ENCODE results near the gene PCDHGB5.
"Not testable (repeated sequence)": the region's sequence is repeated elsewhere in the genome, so short reads cannot be mapped to it uniquely, and the experiment has no call there.

The PCDHGB5 gene

DNA sequence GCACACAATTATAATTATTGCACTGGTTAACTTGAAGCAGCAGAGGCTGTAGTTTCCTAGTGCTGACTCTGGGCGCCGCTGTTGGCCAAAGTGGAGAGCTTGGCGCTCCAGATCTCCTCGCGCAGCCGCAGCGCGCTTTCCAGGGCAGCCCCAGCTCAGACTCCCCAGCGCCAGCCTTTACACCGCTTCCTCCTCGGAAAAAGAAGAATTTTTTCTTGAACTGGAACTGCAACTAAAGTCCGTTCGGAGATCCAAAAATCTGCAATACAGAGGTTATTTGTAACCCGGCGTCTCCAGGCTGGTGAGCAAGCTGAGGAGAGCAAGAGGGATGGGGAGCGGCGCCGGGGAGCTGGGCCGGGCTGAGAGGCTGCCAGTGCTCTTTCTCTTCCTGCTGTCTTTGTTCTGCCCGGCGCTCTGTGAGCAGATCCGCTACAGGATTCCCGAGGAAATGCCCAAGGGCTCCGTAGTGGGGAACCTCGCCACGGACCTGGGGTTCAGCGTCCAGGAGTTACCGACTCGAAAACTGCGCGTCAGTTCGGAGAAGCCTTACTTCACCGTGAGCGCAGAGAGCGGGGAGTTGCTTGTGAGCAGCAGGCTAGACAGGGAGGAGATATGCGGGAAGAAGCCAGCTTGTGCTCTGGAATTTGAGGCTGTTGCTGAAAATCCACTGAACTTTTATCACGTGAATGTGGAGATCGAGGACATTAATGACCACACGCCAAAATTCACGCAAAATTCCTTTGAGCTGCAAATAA lies 10.0 kb upstream of the PCDHGB5 start, which contains the start of gene PCDHGB4:
Gene PCDHGB4, plus strand, starts transcription at position 142 of the 755 bp plus-strand sequence. Its CDS starts 187 bp downstream, at position 329.
- H3K4me1 ChIP-seq (ENCODE audit: control insufficient read depth, insufficient read depth, low read length); H3K9ac ChIP-seq (ENCODE audit: low read depth, low read length); H3K36me3 ChIP-seq (ENCODE audit: control insufficient read depth, insufficient read depth, low read length): not testable (repeated sequence)
- Histone ChIP-seq H3K9me3 (ENCODE audit: control insufficient read depth, insufficient read depth, low read length) (peaks cover 11% of the 10 kb centered on the region), H3K4me3 (ENCODE audit: low read depth, low read length) (peak within 1 kb of the TSS; percentile 65), H3K27me3 (ENCODE audit: control insufficient read depth, insufficient read depth, low read length) (peaks cover 16% of the 10 kb centered on the region)

DNA sequence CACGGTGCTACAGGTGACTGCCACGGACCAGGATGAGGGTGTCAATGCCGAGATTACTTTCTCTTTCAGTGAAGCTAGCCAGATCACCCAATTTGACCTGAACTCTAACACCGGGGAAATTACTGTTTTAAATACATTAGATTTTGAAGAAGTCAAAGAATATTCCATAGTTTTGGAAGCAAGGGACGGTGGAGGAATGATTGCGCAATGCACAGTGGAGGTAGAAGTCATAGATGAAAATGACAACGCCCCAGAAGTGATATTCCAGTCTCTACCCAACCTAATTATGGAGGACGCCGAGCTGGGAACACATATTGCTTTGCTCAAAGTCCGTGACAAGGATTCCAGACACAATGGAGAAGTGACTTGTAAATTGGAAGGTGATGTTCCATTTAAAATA lies 9.1 kb upstream of the PCDHGB5 start:
- no peak overlapping the region for H3K9ac ChIP-seq (ENCODE audit: low read depth, low read length)
- peaks cover 13% of the 10 kb centered on the region for H3K27me3 ChIP-seq (ENCODE audit: control insufficient read depth, insufficient read depth, low read length)
- H3K4me3 ChIP-seq (ENCODE audit: low read depth, low read length): peak overlapping the region; percentile 28
- peaks cover 4% of the 10 kb centered on the region for H3K36me3 ChIP-seq (ENCODE audit: control insufficient read depth, insufficient read depth, low read length)
- peaks cover 11% of the 10 kb centered on the region for H3K9me3 ChIP-seq (ENCODE audit: control insufficient read depth, insufficient read depth, low read length)
- H3K4me1 ChIP-seq (ENCODE audit: control insufficient read depth, insufficient read depth, low read length): no peaks in the 10 kb centered on the region

DNA sequence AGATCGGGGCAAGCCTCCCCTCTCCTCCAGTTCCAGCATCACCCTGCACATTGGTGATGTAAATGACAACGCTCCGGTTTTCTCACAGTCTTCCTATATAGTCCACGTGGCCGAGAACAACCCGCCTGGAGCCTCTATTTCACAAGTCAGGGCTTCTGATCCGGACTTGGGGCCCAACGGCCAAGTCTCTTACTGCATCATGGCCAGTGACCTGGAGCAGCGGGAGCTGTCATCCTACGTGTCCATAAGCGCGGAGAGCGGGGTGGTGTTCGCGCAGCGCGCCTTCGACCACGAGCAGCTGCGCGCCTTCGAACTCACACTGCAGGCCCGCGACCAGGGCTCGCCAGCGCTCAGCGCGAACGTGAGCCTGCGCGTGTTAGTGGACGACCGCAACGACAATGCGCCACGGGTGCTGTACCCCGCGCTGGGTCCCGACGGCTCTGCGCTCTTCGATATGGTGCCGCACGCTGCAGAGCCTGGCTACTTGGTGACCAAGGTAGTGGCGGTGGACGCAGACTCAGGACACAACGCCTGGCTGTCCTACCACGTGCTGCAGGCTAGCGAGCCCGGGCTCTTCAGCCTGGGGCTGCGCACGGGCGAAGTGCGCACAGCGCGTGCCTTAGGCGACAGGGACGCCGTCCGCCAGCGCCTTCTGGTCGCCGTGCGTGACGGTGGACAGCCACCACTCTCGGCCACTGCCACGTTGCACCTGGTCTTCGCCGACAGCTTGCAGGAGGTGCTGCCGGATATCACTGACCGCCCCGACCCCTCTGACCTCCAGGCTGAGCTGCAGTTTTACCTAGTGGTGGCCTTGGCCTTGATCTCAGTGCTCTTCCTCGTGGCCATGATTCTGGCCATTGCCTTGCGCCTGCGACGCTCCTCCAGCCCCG lies 8.3 kb upstream of the PCDHGB5 start:
- Histone ChIP-seq H3K27me3 (ENCODE audit: control insufficient read depth, insufficient read depth, low read length) (peaks cover 9% of the 10 kb centered on the region), H3K9me3 (ENCODE audit: control insufficient read depth, insufficient read depth, low read length) (peaks cover 11% of the 10 kb centered on the region), H3K4me1 (ENCODE audit: control insufficient read depth, insufficient read depth, low read length) (no peaks in the 10 kb centered on the region), H3K9ac (ENCODE audit: low read depth, low read length) (no peak overlapping the region), H3K36me3 (ENCODE audit: control insufficient read depth, insufficient read depth, low read length) (peaks cover 4% of the 10 kb centered on the region), H3K4me3 (ENCODE audit: low read depth, low read length) (no peak overlapping the region)

DNA sequence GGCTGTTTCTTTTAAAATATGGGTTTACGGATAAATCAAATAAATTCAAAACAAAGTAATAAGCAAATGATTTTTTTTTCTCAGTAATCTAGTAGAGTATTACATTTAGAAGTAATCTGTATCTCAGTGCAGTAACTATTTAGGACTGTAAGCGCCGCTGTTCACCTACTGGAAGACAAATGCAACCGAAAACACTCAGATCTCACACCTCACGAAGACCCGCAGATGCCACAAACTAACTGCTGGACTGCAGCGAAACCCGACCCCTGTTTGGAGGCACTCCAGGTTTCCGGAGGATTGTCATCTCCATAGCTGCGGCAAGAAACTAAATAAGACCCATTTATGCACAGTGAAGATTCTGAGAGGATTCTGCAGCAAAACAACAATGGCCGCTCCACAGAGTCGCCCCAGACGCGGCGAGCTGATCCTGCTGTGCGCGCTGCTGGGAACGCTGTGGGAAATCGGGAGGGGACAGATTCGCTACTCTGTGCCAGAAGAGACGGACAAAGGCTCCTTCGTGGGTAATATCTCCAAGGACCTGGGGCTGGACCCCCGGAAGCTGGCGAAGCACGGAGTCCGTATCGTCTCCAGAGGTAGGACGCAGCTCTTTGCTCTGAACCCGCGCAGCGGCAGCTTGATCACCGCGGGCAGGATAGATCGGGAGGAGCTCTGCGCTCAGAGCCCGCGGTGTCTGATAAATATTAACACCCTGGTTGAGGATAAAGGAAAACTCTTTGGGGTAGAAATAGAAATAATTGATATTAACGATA lies 5.1 kb upstream of the PCDHGB5 start, which contains the start of gene PCDHGA8:
Gene PCDHGA8, plus strand, starts transcription at position 205 of the 770 bp plus-strand sequence. Its CDS starts 181 bp downstream, at position 386.
- peaks cover 9% of the 10 kb centered on the region for H3K27me3 ChIP-seq (ENCODE audit: control insufficient read depth, insufficient read depth, low read length)
- H3K36me3 ChIP-seq (ENCODE audit: control insufficient read depth, insufficient read depth, low read length): peaks cover 4% of the 10 kb centered on the region
- peaks cover 11% of the 10 kb centered on the region for H3K9me3 ChIP-seq (ENCODE audit: control insufficient read depth, insufficient read depth, low read length)
- no peak within 1 kb of the TSS for H3K9ac ChIP-seq (ENCODE audit: low read depth, low read length)
- no peaks in the 10 kb centered on the region for H3K4me1 ChIP-seq (ENCODE audit: control insufficient read depth, insufficient read depth, low read length)
- no peak within 1 kb of the TSS for H3K4me3 ChIP-seq (ENCODE audit: low read depth, low read length)

DNA sequence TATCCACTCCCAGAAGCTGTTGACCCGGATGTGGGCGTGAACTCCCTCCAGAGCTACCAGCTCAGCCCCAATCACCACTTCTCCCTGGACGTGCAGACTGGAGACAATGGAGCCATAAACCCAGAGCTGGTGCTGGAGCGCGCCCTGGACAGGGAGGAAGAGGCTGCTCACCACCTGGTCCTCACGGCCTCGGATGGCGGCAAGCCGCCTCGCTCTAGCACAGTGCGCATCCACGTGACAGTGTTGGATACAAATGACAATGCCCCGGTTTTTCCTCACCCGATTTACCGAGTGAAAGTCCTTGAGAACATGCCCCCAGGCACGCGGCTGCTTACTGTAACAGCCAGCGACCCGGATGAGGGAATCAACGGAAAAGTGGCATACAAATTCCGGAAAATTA lies 4.5 kb upstream of the PCDHGB5 start:
- H3K27me3 ChIP-seq (ENCODE audit: control insufficient read depth, insufficient read depth, low read length): peaks cover 7% of the 10 kb centered on the region
- H3K4me1 ChIP-seq (ENCODE audit: control insufficient read depth, insufficient read depth, low read length): no peaks in the 10 kb centered on the region
- H3K36me3 ChIP-seq (ENCODE audit: control insufficient read depth, insufficient read depth, low read length): peaks cover 4% of the 10 kb centered on the region
- peaks cover 11% of the 10 kb centered on the region for H3K9me3 ChIP-seq (ENCODE audit: control insufficient read depth, insufficient read depth, low read length)
- H3K9ac ChIP-seq (ENCODE audit: low read depth, low read length): no peak overlapping the region
- no peak overlapping the region for H3K4me3 ChIP-seq (ENCODE audit: low read depth, low read length)

DNA sequence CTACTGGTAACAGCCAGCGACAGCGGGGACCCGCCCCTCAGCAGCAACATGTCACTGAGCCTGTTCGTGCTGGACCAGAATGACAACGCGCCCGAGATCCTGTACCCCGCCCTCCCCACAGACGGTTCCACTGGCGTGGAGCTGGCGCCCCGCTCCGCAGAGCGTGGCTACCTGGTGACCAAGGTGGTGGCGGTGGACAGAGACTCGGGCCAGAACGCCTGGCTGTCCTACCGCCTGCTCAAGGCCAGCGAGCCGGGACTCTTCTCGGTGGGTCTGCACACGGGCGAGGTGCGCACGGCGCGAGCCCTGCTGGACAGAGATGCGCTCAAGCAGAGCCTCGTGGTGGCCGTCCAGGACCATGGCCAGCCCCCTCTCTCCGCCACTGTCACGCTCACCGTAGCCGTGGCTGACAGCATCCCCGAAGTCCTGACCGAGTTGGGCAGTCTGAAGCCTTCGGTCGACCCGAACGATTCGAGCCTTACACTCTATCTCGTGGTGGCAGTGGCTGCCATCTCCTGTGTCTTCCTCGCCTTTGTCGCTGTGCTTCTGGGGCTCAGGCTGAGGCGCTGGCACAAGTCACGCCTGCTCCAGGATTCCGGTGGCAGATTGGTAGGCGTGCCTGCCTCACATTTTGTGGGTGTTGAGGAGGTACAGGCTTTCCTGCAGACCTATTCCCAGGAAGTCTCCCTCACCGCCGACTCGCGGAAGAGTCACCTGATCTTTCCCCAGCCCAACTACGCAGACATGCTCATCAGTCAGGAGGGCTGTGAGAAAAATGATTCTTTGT lies 3.2 kb upstream of the PCDHGB5 start:
- not testable (repeated sequence) for H3K27me3 ChIP-seq (ENCODE audit: control insufficient read depth, insufficient read depth, low read length); H3K4me1 ChIP-seq (ENCODE audit: control insufficient read depth, insufficient read depth, low read length); H3K9ac ChIP-seq (ENCODE audit: low read depth, low read length); H3K9me3 ChIP-seq (ENCODE audit: control insufficient read depth, insufficient read depth, low read length); H3K36me3 ChIP-seq (ENCODE audit: control insufficient read depth, insufficient read depth, low read length); H3K4me3 ChIP-seq (ENCODE audit: low read depth, low read length)

DNA sequence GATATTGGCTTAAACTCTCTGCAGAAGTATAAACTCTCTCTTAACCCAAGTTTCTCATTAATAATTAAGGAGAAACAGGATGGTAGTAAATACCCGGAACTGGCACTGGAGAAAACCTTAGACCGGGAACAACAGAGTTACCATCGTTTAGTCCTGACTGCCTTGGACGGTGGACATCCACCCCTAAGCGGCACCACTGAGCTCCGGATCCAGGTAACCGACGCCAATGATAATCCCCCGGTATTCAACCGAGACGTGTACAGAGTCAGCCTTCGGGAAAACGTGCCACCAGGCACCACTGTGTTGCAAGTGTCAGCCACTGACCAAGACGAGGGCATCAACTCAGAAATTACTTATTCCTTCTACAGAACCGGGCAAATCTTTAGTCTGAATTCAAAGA lies 861 bp downstream of the PCDHGB5 start:
- Histone ChIP-seq H3K27me3 (ENCODE audit: control insufficient read depth, insufficient read depth, low read length) (no peaks in the 10 kb centered on the region), H3K9me3 (ENCODE audit: control insufficient read depth, insufficient read depth, low read length) (peaks cover 4% of the 10 kb centered on the region), H3K36me3 (ENCODE audit: control insufficient read depth, insufficient read depth, low read length) (no peaks in the 10 kb centered on the region), H3K9ac (ENCODE audit: low read depth, low read length) (no peak overlapping the region), H3K4me1 (ENCODE audit: control insufficient read depth, insufficient read depth, low read length) (no peaks in the 10 kb centered on the region), H3K4me3 (ENCODE audit: low read depth, low read length) (no peak overlapping the region)

DNA sequence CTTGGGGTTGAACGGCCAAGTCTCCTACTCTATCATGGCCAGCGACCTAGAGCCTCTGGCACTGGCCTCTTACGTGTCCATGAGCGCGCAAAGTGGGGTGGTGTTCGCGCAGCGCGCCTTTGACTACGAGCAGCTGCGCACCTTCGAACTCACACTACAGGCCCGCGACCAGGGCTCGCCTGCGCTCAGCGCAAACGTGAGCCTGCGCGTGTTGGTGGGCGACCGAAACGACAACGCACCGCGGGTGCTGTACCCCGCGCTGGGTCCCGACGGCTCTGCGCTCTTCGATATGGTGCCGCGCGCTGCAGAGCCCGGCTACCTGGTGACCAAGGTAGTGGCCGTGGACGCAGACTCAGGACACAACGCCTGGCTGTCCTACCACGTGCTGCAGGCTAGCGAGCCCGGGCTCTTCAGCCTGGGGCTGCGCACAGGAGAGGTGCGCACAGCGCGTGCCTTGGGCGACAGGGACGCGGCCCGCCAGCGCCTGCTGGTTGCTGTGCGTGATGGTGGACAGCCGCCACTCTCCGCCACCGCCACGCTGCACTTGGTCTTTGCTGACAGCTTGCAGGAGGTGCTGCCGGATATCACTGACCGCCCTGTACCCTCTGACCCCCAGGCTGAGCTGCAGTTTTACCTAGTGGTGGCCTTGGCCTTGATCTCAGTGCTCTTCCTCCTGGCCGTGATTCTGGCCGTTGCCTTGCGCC lies 2.0 kb downstream of the PCDHGB5 start:
- H3K9me3 ChIP-seq (ENCODE audit: control insufficient read depth, insufficient read depth, low read length): peaks cover 4% of the 10 kb centered on the region
- no peaks in the 10 kb centered on the region for H3K4me1 ChIP-seq (ENCODE audit: control insufficient read depth, insufficient read depth, low read length)
- H3K9ac ChIP-seq (ENCODE audit: low read depth, low read length): no peak overlapping the region
- H3K27me3 ChIP-seq (ENCODE audit: control insufficient read depth, insufficient read depth, low read length): no peaks in the 10 kb centered on the region
- no peaks in the 10 kb centered on the region for H3K36me3 ChIP-seq (ENCODE audit: control insufficient read depth, insufficient read depth, low read length)
- H3K4me3 ChIP-seq (ENCODE audit: low read depth, low read length): no peak overlapping the region

DNA sequence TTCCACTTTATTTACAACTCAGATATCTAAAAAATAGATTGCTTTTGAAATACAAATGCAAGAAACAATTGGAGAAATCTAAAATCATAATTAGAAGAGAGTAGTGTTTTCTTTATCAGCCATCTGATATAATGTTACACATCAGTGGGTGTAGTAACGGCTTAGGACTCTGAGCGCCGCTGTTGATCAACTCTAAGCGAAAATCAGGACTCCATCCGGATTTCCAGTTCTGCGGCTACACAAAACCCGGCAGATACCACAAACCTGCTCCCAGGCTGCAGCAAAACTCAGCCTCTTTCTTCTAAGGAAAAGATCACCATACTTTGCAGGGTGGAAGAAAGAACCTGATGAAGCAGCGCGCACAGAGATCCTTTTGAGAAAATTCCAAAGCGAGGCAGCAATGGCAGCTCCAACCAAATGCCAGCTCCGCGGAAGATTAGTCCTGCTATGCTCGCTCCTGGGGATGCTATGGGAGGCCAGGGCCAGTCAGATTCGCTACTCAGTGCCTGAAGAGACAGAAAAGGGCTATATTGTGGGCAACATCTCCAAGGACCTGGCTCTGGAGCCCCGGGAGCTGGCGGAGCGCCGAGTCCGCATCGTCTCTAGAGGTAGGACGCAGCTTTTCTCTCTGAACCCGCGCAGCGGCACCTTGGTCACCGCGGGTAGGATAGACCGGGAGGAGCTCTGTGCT lies 5.0 kb downstream of the PCDHGB5 start, which contains the start of gene PCDHGA9:
Gene PCDHGA9, plus strand, starts transcription at position 226 of the 691 bp plus-strand sequence. Its CDS starts 175 bp downstream, at position 401.
- H3K9me3 ChIP-seq (ENCODE audit: control insufficient read depth, insufficient read depth, low read length): peaks cover 4% of the 10 kb centered on the region
- no peak within 1 kb of the TSS for H3K9ac ChIP-seq (ENCODE audit: low read depth, low read length)
- no peak within 1 kb of the TSS for H3K4me3 ChIP-seq (ENCODE audit: low read depth, low read length)
- H3K4me1 ChIP-seq (ENCODE audit: control insufficient read depth, insufficient read depth, low read length): no peaks in the 10 kb centered on the region
- no peaks in the 10 kb centered on the region for H3K36me3 ChIP-seq (ENCODE audit: control insufficient read depth, insufficient read depth, low read length)
- no peaks in the 10 kb centered on the region for H3K27me3 ChIP-seq (ENCODE audit: control insufficient read depth, insufficient read depth, low read length)

DNA sequence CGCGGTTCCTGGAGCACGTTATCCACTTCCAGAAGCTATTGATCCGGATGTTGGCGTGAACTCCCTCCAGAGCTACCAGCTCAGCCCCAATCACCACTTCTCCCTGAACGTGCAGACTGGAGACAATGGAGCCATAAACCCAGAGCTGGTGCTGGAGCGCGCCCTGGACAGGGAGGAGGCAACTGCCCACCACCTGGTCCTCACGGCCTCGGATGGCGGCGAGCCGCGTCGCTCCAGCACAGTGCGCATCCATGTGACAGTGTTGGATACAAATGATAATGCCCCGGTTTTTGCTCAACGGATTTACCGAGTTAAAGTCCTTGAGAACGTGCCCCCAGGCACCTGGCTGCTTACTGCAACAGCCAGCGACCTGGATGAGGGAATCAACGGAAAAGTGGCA lies 5.6 kb downstream of the PCDHGB5 start:
- no peaks in the 10 kb centered on the region for H3K4me1 ChIP-seq (ENCODE audit: control insufficient read depth, insufficient read depth, low read length)
- no peaks in the 10 kb centered on the region for H3K36me3 ChIP-seq (ENCODE audit: control insufficient read depth, insufficient read depth, low read length)
- no peak overlapping the region for H3K9ac ChIP-seq (ENCODE audit: low read depth, low read length)
- H3K4me3 ChIP-seq (ENCODE audit: low read depth, low read length): no peak overlapping the region
- H3K27me3 ChIP-seq (ENCODE audit: control insufficient read depth, insufficient read depth, low read length): peaks cover 1% of the 10 kb centered on the region
- H3K9me3 ChIP-seq (ENCODE audit: control insufficient read depth, insufficient read depth, low read length): peaks cover 4% of the 10 kb centered on the region

All from iPS-15b (cell line).